Tibial nerve (tissue), 4 donors: ENCODE results near the gene INPP5A. TPM values are rescaled to one million over a fixed set of nuclear protein-coding genes. Genes with fewer than 3 reads are reported as not detected.
A peak's percentile ranks its signal among the peaks of the same experiment; 100 is the strongest.

ENCODE experiments used
- DNase-seq, 2 donors: peaks; one replicate each; pipeline ENCODE4 v3.0.0-alpha.2; 2019; ENCODE audit warnings: low spot score in 2 of 2
- H3K27ac ChIP-seq, 4 donors: fragments of 200-600 bp; sonication (generic) in 3 of 4; one replicate each; pipeline ENCODE4 v1.5.1; 2017 to 2019; ENCODE audit warnings: mild to moderate bottlenecking in 1 of 4
- H3K27me3 ChIP-seq, 2 donors: fragments of 200-600 bp; sonication (generic) in 1 of 2; one replicate each; pipeline versions ENCODE4 v1.5.1 to v1.6.0; 2017 to 2019
- H3K36me3 ChIP-seq, 3 donors: fragments of 200-600 bp; sonication (generic); one replicate each; pipeline ENCODE4 v1.5.1; 2018 to 2019
- H3K4me1 ChIP-seq, 4 donors: fragments of 200-600 bp; sonication (generic) in 3 of 4; one replicate each; pipeline ENCODE4 v1.5.1; 2017 to 2019
- H3K4me3 ChIP-seq, 4 donors: fragments of 200-600 bp; sonication (generic) in 3 of 4; one replicate each; pipeline ENCODE4 v1.5.1; 2017 to 2019; ENCODE audit warnings: mild to moderate bottlenecking in 1 of 4, moderate library complexity in 1 of 4
- H3K9me3 ChIP-seq, 4 donors: fragments of 200-600 bp; sonication (generic) in 3 of 4; one replicate each; pipeline ENCODE4 v1.5.1; 2017 to 2019
- EP300 ChIP-seq, 2 donors: sonication (generic); formaldehyde crosslinking; IDR thresholded peaks; one replicate each; pipeline ENCODE4 v1.6.1; 2017; ENCODE audit warnings: antibody characterized with exemption in 2 of 2, mild to moderate bottlenecking in 1 of 2
- POLR2A ChIP-seq, 2 donors: fragments of 450-650 bp; IDR thresholded peaks; one replicate each; pipeline ENCODE4 v1.6.1; 2017; ENCODE audit warnings: antibody characterized with exemption in 2 of 2, mild to moderate bottlenecking in 2 of 2, moderate library complexity in 2 of 2
- WGBS, 2 donors: methylation state at CpG; one replicate each; pipeline ENCODE4 v1.1.5; 2018; 5-methylcytosine and 5-hydroxymethylcytosine counted together
- total RNA-seq, 4 donors: library from RNA; depleted of rRNA; stranded (reverse); fragments of >200 nt; gene quantifications; one replicate each; pipeline ENCODE4 v1.1.0, GENCODE V29; 2016
- TF ChIP-seq, protein P1 (sequence below), 5 experiments: fragments of 200-600 bp in 3 of 5; fragments of 450-650 bp in 2 of 5; sonication (generic) in 3 of 5; IDR thresholded peaks; one replicate each; pipeline ENCODE4 v1.5.1; 2016 to 2019; ENCODE audit warnings: antibody characterized with exemption in 5 of 5, mild to moderate bottlenecking in 3 of 5, moderate library complexity in 2 of 5

Gene INPP5A
- total RNA-seq, 4 donors from 2014 or later = 73.8 to 101 (median 86.2) TPM

GRCh38 chr10:132715776-132716680, 178.4 kb downstream of the INPP5A start:
- 82 to 87% methylated on average over 41 to 48 of the region's 48 CpGs for WGBS, 2 donors
- TF ChIP-seq, protein P1, sequence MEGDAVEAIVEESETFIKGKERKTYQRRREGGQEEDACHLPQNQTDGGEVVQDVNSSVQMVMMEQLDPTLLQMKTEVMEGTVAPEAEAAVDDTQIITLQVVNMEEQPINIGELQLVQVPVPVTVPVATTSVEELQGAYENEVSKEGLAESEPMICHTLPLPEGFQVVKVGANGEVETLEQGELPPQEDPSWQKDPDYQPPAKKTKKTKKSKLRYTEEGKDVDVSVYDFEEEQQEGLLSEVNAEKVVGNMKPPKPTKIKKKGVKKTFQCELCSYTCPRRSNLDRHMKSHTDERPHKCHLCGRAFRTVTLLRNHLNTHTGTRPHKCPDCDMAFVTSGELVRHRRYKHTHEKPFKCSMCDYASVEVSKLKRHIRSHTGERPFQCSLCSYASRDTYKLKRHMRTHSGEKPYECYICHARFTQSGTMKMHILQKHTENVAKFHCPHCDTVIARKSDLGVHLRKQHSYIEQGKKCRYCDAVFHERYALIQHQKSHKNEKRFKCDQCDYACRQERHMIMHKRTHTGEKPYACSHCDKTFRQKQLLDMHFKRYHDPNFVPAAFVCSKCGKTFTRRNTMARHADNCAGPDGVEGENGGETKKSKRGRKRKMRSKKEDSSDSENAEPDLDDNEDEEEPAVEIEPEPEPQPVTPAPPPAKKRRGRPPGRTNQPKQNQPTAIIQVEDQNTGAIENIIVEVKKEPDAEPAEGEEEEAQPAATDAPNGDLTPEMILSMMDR (IDR thresholded peaks at IDR 0.05) = no peak
- TF ChIP-seq EP300 (IDR thresholded peaks at IDR 0.05) (no peak), POLR2A (IDR thresholded peaks at IDR 0.05) (no peak)
- peak overlapping the region; percentile 34 to 94 (median 72) for H3K27ac ChIP-seq
- H3K27me3 ChIP-seq = no peaks in the 10 kb centered on the region
- no peak overlapping the region for H3K4me3 ChIP-seq
- no peaks in the 10 kb centered on the region for H3K9me3 ChIP-seq
- peak in 1 of 2 donors; percentile 12 for DNase-seq
- H3K36me3 ChIP-seq = peaks cover 0 to 28% (median 0%) of the 10 kb centered on the region in 3 donors
- H3K4me1 ChIP-seq = peaks cover 0 to 54% (median 21%) of the 10 kb centered on the region in 4 donors

GRCh38 chr10:132716691-132717490, 179.3 kb downstream of the INPP5A start:
- Histone ChIP-seq H3K27ac (peak overlapping the region in 2 of 4 donors; percentile 90 to 94), H3K9me3 (no peaks in the 10 kb centered on the region), H3K4me3 (no peak overlapping the region), H3K36me3 (peaks cover 0 to 21% (median 0%) of the 10 kb centered on the region in 3 donors), H3K4me1 (peaks cover 0 to 46% (median 21%) of the 10 kb centered on the region in 4 donors), H3K27me3 (no peaks in the 10 kb centered on the region)
- TF ChIP-seq EP300 (IDR thresholded peaks at IDR 0.05) (no peak), POLR2A (IDR thresholded peaks at IDR 0.05) (no peak)
- TF ChIP-seq, protein P1 (IDR thresholded peaks at IDR 0.05) = no peak
- no peak for DNase-seq
- 94 to 95% methylated on average over 25 to 27 of the region's 27 CpGs for WGBS, 2 donors

DNA sequence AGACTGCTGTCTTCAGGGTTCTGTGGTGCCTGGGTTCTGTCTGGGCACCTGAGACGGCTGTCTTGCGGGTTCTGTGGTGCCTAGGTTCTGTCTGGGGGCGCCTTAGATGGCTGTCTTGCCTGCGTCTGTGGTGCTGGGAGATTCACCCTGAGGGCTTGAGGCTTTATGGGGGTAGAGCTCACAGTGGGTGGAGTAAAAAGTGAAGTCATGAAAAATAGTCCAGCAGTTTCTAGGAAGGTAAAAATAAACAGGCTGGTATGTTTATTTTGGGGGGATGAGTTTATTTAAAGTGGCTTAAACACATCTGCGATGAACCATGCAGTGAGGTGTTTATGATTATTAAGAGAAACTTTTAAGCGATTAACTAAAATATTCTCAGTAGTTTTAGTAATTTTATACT, 184.1 kb downstream of the INPP5A start:
- no peak overlapping the region for H3K4me3 ChIP-seq
- TF ChIP-seq, protein P1 (IDR thresholded peaks at IDR 0.05) = no peak

DNA sequence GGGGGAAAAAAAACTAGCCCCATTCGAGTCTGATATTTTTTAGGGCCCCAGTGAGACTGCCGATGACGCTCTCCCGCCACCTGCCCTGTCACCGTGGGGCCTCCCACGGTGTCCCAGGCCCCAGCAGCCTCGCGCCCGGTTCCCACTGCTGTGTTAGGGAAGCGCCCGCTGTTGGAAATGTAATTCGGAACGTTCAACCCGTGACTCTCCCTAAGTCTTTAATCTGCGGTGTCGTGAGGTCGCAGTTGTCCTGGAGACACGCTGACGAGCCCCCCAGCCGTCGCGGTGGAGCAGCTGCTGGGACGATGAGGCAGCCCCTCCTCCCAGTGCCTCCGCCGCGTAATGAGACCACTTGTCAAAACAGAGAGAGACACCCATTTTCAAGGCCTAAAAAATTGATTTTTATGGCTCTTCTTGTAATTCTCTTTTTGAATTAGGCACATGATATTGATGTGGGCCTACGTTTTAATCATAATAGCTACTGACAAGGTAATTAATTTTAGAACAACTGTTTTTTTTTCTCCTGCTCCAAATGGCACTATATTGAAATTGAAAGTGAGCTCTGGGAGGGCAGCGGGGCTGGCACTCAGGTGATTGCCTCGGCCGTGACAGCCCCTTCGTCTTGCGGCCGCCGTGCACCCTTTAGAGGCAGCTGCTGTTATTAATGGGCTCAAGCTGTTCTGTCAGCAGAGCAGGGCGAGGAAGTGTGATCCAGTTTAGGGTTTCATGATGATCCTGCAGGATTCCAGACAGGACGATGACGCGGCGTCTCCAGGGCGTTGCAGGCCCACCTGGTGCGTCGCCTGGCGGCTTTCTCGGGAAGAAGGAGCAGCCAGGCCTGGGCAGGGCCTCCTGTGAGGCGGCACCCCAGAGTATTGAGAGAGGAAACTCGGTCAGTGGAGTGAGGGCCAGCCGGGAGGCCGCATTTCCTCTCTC, 185.1 kb downstream of the INPP5A start:
- no peaks in the 10 kb centered on the region for H3K27me3 ChIP-seq
- TF ChIP-seq, protein P1 (IDR thresholded peaks at IDR 0.05) = no peak
- no peak for TF ChIP-seq EP300 (IDR thresholded peaks at IDR 0.05)
- no peak for TF ChIP-seq POLR2A (IDR thresholded peaks at IDR 0.05)
- H3K4me3 ChIP-seq = no peak overlapping the region
- H3K4me1 ChIP-seq = peaks cover 0 to 4% (median 0%) of the 10 kb centered on the region in 4 donors
- no peak for DNase-seq
- 81 to 82% methylated on average over 48 of the region's 48 CpGs for WGBS, 2 donors
- H3K9me3 ChIP-seq = no peaks in the 10 kb centered on the region
- H3K27ac ChIP-seq = peak overlapping the region in 2 of 4 donors; percentile 4 to 34
- peaks cover 0 to 35% (median 0%) of the 10 kb centered on the region in 3 donors for H3K36me3 ChIP-seq

More for the DNA sequence above, 184.1 kb downstream of the INPP5A start:
- WGBS, 2 donors = 82 to 85% methylated on average over 6 of the region's 6 CpGs
- Histone ChIP-seq H3K9me3 (no peaks in the 10 kb centered on the region), H3K4me1 (peaks cover 0 to 11% (median 2%) of the 10 kb centered on the region in 4 donors), H3K36me3 (peaks cover 0 to 28% (median 0%) of the 10 kb centered on the region in 3 donors), H3K27me3 (no peaks in the 10 kb centered on the region), H3K27ac (peak overlapping the region in 1 of 4 donors; percentile 23)
- DNase-seq = no peak
